HG03175 (cell line): ENCODE results near the gene GHRL.
"Not testable (repeated sequence)": the region's sequence is repeated elsewhere in the genome, so short reads cannot be mapped to it uniquely, and the experiment has no call there.

Experiments
- ATAC-seq: cut with Tn5 transposase; IDR thresholded peaks from one replicate; pipeline ENCODE4 v1.9.1; 2021; ENCODE audit warnings: mild to moderate bottlenecking, moderate library complexity; ENCODE audit not compliant: unreplicated experiment

The GHRL gene

DNA sequence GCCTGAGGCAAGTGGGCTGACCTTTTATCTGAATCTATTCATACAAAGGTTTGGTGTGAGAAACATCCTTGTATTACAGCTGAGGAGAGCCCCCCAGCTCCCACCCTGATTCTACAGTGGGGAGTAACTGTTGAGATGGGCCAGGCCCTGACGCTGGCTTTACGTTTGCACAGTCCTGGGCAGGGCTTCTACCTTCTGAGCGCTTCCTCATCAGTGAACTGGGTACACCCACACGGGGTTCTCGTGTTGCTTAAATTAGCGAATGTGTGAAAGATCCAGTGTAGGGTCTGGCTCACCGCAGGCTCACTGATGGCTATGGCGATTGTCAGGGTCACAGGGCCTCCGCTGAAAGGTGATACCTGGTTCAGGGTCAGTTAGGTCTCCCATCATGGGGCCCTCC is 7.3 kb upstream of the GHRL start:
- ATAC-seq: no peak

DNA sequence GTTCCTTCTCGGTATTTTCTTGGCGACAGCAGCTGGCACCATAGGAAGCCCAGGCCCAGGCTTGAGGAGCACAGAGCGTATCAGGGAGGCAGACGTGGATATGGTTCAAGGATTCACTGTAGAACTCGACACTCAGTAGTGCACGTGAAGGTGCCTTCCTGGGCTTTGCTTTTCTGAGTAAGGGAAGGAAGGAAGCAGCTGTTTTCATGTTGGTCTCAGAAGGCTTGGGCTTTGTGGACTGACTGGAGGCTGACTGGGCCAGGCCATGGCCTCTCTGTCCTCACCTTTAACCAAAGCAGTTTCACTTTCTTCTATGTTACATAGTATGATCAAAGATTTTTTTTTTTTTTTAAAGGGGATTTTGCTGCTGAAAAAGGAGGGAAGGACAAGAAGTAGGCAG is 6.9 kb upstream of the GHRL start:
- peak; percentile 73 for ATAC-seq

DNA sequence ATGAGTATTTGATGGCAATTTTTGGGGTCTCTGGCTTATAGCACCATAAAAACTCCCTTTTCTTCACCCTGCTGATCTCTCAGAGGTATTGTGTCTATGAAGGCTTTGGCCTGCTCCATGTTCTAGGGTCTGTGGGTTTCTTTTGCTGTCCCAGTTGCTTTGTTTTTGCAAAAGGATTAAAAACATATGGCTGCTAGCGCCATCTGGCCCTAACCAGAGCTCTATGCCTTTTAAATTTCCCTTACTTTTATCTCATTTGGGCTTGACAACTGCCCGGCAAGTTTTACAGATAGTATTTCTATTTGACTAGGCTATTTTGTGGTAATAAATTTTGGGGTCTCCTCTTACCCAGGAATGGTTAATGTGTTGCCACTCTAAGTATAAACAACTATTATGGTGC is 6.4 kb upstream of the GHRL start:
- no peak for ATAC-seq

DNA sequence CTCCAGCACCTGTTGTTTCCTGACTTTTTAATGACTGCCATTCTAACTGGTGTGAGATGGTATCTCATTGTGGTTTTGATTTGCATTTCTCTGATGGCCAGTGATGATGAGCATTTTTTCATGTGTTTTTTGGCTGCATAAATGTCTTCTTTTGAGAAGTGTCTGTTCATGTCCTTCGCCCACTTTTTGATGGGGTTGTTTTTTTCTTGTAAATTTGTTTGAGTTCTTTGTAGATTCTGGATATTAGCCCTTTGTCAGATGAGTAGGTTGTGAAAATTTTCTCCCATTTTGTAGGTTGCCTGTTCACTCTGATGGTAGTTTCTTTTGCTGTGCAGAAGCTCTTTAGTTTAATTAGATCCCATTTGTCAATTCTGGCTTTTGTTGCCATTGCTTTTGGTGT is 5.3 kb upstream of the GHRL start:
- ATAC-seq: not testable (repeated sequence)

DNA sequence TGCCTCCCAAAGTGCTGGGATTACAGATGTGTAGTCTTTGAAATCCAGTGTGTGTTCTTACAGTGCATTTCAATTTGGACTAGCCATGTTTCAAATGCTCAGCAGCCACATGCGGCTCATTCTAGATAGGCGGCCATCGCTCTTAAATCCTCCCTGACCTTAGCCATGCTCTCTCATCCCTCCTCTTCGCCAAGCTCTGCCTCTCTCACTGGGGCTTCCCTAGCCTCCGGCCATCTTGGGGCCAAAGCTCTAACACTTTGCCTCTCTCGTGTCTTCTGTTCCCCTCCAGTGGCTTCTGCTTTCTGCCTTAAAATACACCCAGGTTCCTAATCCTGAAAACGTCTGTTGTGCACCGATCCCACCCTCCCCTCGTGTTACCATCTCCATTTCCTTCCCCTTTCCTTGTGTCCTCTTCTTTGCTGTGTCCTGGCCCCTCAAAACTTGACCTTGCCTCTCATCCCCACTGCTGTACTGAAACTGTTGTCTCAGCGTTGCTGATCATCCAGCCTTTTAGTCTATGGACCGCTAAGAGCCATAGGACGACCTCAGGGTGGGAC is 1.4 kb upstream of the GHRL start:
- ATAC-seq: no peak

DNA sequence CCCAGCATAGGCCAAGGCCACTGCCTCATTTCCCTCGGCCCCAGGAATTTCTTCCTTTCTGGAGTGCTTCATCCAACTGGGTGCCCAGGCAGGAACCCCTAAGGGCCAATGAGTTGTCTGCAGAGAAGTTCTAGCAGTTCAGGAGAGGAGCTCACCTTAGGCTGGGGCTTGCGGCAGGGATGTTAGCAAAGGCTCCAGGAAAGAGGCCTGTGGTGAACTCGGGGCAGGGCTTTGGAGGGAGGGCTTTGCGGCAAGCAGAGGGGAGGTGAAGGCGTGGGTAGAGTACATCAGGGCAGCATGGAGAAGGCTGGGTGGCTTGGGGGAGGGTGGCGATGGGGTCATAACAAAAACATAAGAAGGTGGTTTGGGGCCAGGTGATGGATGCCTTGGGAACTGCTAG is 1.1 kb downstream of the GHRL start:
- no peak for ATAC-seq

DNA sequence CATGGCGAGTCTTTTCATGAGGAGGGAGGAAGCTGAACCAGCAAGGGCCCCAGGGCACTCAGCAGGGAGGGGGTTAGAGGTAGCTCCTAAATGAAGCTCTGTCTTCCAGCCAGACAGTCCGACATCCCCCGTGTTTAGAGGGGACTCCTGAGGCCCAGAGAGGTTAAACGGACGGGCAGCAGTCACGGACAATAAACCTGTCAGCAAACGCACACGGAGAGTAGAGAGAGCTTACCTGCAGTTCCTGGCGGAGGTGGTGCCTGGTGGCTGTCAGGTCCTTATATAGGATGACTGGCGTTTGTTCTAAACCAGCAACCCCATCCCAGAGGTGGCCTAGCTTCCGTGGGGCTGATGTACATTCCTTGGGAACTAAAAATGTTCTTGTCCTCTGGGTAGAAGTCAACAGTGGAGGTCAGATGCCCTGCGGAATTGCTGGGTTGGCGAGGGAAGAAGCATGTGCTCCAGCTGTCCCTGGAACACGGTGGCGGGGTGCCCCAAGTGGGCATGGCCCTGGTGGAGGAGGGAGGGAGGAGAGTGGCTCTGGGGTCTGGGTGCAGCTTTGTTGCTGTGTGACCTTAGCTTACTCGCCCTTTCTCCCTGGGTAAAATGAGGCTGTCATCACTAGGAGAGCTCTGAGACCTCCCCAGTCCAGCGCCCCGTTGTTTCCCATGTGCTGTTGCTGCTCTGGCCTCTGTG is 2.1 kb downstream of the GHRL start:
- no peak for ATAC-seq

DNA sequence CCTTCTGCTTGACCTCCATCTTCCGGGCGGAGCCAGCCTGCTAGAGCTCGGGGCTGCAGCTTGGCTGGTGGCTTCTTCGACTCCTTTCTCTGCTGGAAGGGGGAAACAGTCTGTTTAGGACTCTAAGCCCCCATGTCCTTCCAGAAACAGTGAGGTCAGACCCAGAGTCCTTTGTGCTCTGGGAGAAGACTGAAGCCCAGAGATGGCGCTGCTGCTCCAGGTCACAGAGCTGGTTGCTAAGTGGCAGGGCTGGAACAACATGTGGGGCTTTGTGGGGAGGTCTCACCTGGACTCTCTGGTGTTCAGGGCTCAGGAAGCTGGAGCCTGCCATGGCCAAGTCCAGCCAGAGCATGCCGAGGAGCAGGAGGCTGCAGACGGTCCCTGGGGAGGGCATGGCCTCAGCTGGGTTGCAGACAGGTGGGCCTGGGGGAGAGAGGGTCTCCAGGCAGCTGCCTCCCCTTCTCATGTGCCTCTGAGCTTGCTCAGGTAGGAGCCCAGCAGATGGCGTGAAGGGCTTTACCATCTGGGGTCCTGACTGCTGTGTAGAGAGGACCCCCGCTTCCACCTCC is 2.9 kb downstream of the GHRL start:
- no peak for ATAC-seq

DNA sequence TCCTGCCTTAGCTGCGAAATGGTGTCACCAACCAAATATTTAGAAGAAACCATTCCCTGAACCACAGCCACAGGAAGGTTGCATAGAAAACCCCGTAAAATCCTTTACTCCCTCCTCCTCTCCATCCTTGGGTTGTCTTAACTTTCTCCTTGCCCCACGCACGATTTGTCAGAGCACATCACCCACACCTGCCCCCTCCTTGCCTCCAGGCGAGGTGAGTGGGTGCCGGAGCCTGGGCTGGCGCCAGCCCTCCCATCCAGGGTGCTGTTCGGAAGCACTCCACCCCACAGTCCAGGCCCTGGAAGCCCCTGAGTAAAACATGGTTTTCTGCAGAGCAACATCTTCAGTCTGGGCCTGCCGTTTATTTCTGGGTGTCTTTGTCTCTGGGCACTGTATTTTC is 3.7 kb downstream of the GHRL start:
- no peak for ATAC-seq

DNA sequence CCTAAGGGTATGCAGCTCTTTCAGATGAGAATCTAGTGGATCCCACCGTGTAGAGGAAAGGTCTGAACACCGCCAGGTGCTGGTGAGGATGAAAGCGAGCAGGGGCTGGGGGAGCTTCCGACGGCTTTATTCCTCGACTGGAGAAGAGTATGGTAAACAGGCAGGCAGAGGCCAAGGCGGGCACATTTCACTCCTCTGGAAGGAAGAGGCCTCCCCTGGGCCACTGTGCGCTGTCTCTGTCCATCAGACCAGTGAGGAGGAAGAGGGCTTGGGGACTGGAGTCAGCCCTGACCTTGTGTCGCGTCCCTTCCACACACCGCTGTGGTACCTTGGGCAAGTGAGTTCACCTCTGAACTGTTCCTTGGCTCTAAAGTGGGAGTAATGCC is 4.2 kb downstream of the GHRL start:
- no peak for ATAC-seq

DNA sequence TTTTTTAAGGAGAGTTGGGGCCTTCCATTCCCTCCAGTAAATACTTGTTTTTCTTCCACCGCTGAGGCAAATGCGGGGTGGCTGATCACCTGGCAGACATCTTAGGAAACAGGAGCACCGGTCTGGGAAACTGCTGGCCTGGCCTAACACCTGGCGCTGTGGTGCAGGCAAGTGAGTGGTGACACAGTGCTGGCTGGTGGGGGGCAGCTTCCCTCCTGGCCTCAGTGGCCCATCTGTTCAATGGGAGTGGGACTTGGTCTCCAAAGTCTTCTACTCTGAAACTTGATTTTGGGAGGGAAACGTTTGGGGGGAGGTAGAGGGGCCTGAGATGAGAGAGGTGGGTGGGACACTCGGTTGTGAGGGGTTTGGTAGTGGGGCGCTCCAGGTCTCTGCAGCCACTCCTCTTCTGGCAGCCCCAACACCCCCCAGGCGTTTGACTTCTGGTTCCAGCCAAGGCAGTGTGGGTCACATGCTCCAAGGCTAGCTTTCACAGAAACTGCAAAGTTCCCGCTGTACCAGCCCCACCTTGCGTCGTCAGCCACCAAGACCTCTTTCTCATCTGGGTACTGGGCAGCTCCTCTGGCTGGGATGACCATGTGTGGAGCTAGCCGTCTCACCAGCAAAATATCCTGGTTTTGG is 4.7 kb downstream of the GHRL start:
- no peak for ATAC-seq

DNA sequence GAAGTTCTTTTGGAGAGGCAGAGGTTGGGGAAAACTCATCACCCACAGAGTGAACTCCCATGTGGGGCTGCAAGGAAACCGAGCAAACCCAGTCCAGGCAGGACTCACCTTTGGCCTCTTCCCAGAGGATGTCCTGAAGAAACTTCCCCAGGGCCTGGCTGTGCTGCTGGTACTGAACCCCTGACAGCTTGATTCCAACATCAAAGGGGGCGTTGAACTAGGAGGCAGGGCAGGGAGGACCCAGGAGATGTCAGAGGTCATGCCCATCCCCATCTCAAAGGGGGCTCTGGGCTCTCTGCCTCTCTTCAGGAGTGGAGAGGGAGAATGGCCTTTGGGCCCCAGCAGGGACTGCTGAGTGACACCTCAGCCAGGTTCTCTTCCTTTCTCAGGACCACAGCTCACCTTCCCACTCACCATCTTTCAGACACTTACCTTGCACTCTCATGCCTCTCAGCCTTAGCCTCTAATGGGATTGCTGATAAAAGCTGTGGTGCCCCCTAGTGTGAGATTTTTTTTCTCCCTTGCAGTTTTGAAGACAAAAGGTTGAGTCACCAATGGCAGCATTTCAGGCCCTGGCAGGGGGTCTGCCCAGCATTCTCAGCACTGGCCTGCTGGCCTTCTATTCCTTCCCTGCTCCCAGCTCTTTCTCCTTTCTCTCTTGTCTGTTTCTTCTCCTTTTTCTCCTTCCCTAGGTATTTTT is 6.0 kb downstream of the GHRL start:
- ATAC-seq: no peak

DNA sequence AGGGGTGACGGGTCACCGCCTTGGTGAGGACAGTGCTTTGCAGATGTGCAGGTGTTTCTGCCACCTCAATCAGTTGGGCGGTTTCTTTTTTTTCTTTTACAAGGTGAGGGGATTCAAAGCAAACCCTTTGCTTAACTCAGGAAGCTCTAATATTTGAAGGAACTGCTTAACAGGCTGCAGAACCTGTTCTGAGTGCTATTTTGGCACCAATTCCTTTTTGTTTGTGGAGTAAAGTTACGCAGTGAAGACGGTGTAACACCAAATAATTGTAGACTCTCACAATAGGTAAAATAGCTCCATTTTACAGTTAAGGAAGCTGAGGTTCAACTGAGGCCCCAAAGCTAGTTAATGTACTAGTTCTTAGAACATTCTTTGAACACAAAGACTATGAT is 6.6 kb downstream of the GHRL start:
- ATAC-seq: no peak

DNA sequence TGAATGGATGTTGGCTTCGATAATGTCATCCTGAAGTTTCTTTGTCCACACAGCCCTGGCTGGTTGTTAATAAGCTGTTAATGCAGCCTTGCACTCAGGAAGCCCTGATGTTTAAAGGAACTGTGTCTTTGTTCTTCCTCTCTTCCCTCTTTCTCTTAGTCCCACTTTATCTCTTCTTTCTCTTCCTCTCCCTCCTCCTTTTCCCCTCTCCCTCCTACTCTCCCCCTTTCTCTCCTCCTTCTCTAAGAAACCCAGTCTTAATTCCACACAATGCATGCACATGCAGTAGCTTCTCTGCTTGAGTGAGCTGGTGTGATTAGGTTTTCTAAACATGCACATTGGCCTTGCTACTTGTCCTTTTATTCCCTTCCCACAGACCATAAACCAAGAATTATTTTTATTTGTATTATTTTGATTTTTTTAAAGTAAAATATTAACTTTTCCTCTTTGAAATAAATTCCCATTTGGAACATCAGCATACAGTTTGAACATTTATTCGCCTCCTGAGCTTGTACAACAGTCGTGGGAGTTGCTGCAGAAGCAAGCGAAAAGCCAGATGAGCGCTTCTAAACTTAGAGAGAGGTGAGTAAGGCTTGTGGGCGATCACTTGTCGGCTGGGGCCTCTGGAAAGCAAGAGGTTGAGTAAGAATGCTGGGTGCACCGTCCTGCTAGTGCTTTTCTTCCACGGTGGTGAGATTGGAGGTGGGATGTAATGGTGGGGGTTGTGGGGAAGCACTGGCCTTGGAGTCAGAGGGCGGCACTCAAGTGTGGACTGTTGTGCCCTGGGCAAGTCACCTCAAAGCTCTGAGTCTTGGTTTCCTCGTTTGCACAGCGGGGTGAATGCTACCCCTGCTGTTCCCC is 7.2 kb downstream of the GHRL start:
- ATAC-seq: no peak

DNA sequence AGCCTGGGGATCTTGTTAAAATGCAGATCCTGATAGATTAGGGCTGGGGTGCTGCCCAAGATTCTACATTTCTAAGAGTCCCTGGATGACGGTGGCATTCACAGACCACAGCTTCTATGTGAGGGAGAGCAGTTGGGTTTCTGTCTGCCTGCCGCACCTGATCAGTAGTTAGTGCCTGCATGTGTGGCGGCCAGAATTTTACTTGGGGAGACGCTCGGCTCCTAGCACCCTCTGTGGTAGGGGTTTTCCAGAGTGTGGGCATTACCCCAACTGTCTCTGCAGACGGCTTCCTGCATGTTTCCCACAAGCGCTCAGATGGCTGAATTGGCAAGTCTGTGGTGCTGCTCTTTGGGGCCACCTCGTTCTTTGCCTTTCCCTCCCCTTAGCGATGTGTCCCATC is 8.3 kb downstream of the GHRL start:
- ATAC-seq: no peak

DNA sequence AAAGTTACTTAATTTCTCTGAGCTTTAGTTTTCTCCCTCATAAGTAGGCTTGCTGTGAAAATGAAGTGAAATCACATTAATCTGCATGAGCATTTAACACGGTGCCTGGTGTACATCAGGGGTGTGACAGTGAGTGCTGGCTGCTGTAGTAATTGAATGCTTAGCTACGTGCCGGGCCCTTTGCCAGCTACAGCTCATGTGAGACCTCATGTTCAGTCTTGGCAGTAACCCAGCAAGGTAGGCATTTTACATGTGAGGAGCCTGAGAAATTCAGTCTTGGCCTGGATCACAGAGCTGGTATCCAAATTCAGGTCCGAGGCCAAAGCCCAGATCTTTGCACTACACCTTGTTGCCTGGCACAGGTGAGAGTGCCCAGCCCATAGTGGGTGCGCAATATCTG is 9.1 kb downstream of the GHRL start:
- ATAC-seq: no peak

DNA sequence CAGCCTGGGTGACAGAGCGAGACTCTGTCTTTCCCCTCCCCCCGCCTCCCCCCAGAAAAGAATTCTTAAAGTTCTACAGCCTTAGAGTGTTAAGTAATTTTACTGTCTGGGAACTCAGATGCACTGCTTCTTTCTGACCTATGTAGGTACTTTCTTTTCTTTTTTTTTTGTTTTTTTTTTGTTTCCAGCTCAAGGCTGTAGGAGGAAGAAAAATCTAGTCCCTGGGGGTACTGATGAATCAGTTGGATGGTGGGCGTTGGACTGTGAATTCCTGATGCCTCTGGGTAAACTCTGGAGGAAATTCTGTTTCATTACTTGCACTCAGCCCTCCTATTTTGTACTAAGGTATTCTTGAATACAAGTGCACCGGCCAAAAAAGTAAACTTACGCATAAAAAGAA is 10.8 kb downstream of the GHRL start:
- no peak for ATAC-seq

DNA sequence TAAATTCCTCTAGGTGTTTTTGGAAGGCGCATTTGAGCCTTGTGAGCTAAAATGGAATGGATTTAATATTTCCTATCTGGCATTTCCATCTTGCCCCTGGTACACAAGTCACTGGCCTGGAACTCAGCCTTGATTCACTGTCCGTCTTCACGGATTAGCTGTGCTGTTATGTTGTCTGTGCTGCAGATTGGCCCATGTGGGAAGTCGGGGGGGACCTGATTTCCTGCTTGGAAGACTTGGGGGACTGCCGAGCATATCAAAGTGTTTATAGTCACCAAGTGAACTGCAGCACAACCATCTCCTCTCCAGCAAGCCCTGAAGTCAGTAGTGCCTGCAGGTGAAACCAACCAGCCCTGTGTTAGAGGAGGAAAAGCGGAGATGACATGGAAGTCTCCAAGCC is 12.2 kb downstream of the GHRL start:
- ATAC-seq: no peak

DNA sequence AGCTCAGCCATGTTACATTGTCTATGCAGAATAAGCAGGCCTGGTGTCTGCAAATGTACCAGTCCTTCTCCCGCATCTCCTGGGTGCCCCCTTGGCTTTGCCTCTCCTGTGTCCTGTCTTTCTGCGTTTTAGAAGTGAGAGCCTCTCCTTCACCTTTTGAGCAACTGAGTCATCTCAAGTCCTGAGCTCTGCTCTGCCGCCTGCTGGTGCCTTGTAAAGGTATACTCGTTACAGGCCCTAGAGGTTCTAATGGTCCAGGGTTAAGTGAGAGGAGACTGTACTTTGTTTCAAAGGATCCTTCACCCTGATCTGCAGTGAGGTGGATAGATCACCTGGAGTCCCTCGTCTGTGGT is 12.6 kb downstream of the GHRL start:
- no peak for ATAC-seq

DNA sequence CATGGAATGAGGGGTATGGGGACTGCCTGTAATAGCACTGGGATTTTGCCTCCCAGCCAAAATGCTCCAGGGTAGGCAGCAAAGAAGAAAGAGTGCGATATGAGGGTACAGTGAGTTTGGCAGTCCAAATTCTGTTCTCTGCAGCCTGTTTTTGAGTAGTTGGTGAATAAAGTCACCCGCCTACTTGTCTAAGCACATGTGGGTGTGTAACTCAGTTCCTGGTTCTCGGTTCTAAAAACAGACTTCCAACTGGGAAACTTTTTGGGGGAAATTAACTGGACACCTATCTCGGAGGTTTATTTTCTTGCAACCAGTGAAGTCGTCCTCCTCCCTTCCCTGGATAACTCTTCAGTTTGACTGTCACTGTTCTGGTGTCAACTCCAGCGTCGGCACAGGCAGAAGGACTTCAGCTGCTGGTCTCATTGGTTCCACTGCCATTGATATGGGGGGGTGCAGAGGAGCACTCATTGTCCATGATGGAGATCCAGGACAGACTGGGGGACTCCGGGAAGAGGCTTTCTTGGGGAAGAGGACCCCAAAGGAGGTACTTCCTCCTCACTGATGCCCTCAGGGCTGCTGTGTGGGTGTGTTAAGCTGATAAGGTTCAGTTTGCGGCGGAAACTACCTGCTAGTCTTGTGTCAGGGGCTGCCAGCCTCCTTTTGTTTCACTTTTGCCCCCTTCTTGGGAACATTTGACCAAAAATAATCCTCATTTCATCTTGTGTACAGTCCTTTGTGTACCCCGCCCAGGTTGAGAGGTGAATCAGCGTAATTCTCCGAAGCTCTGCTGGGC is 13.2 kb downstream of the GHRL start:
- no peak for ATAC-seq
